ENCODE data around the gene CSNK2A3.

The CSNK2A3 gene

GRCh38 chr11:11318461-11318860 is 34.6 kb downstream of the CSNK2A3 start:
- CTCF ChIA-PET, result no interaction called here
- no peak overlapping the region for H3K27ac ChIP-seq
- POLR2A ChIA-PET (ENCODE audit: low non-redundant PET), result no interaction called here
- DNase-seq (ENCODE audit: low spot score), result no peak
- no peak for TF ChIP-seq CTCF (conservative IDR thresholded peaks at IDR 0.05; ENCODE audit: low read depth)

- no peak for DNase-seq (ENCODE audit: low spot score)
- ChIA-PET POLR2A (ENCODE audit: low non-redundant PET) (no interaction called here), CTCF (interaction anchor here (0.6 kb wide), 1 partner anchor 65 kb away, joined by 3 read pairs; no protein-coding TSS in a partner anchor)
- no peak for TF ChIP-seq CTCF (conservative IDR thresholded peaks at IDR 0.05; ENCODE audit: low read depth)
- H3K27ac ChIP-seq, result no peak overlapping the region
These were observed 36.3 kb downstream of the CSNK2A3 start for GRCh38 chr11:11316651-11317230.

- CTCF ChIA-PET, result interaction anchor here (0.6 to 0.7 kb wide), 3 partner anchors 80 to 585 kb away, joined by 3 read pairs; no protein-coding TSS in a partner anchor
- no peak for DNase-seq (ENCODE audit: low spot score)
- TF ChIP-seq CTCF (conservative IDR thresholded peaks at IDR 0.05; ENCODE audit: low read depth), result no peak
- H3K27ac ChIP-seq, result peak overlapping the region; percentile 56
- POLR2A ChIA-PET (ENCODE audit: low non-redundant PET), result no interaction called here
These were observed 39.0 kb downstream of the CSNK2A3 start for GRCh38 chr11:11313902-11314692.

DNA sequence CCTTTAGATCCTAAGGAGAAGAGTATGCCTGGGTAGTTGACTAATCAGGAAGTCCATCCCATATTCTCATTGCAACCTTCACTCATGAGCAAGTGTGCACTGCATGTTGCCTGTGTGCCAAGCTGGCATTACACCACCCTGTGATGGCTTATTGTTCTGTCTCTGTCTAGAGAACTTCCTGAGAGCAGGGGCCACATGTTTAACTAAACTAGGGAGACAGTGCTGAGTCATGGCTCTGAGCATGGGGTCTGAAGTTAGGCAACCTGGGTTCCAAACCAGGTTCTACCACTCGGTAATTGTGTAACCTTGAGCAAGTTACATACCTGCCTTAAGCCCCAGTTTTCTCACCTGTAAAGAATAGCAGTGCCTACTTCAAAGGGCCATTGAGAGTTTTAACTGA is 39.6 kb downstream of the CSNK2A3 start:
- TF ChIP-seq CTCF (conservative IDR thresholded peaks at IDR 0.05; ENCODE audit: low read depth), result no peak
- peak overlapping the region; percentile 63 for H3K27ac ChIP-seq
- ChIA-PET CTCF (interaction anchor here (0.5 to 0.7 kb wide), 3 partner anchors 79 to 585 kb away, joined by 3 read pairs; no protein-coding TSS in a partner anchor), POLR2A (ENCODE audit: low non-redundant PET) (no interaction called here)
- peak; percentile 63 for DNase-seq (ENCODE audit: low spot score)

GRCh38 chr11:11312738-11313137 is 40.3 kb downstream of the CSNK2A3 start:
- peak overlapping the region; percentile 63 for H3K27ac ChIP-seq
- POLR2A ChIA-PET (ENCODE audit: low non-redundant PET), result no interaction called here
- CTCF ChIA-PET, result interaction anchor here (0.5 kb wide), 1 partner anchor 382 kb away, joined by 3 read pairs; no protein-coding TSS in a partner anchor
- no peak for DNase-seq (ENCODE audit: low spot score)
- TF ChIP-seq CTCF (conservative IDR thresholded peaks at IDR 0.05; ENCODE audit: low read depth), result no peak

DNA sequence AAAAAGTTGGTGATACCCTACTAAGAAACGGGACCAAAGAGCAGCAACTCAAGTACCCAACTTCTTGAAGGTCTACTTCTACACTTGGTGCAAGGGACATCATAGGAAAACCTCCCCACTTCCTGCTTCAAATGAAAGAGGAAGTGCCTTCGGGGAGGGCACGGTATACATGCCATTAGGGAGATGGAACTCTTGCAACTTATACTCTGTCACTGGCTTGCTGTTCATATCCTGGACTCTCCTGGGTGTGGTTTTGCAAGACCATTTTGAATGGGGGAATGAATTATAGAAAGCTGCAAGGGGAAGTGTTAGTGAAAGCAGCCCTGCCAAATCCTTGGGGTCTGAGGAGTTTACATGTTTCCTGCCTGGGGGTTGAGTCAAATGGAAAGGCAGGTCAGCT is 41.9 kb downstream of the CSNK2A3 start:
- ChIA-PET POLR2A (ENCODE audit: low non-redundant PET) (interaction anchor here (0.6 kb wide), 1 partner anchor 151 kb away, joined by 6 read pairs; no protein-coding TSS in a partner anchor), CTCF (no interaction called here)
- DNase-seq (ENCODE audit: low spot score), result no peak
- H3K27ac ChIP-seq, result no peak overlapping the region
- TF ChIP-seq CTCF (conservative IDR thresholded peaks at IDR 0.05; ENCODE audit: low read depth), result no peak

Data from RWPE1 (cell line).